ENCODE measurements around the gene HGD. TPM values are rescaled to one million over a fixed set of nuclear protein-coding genes. Genes with fewer than 3 reads are reported as not detected.

Gene HGD
- total and polyA plus RNA-seq, 2 experiments from 2014 or later: not detected

GRCh38 chr3:120604784-120605183 lies 77.3 kb downstream of the HGD start:
- H3K27ac ChIP-seq: no peak overlapping the region
- no peak for DNase-seq (ENCODE audit: low read depth in 1 of 2, low spot score in 1 of 2)

GRCh38 chr3:120604382-120604781 lies 77.7 kb downstream of the HGD start:
- Histone ChIP-seq H3K36me3 (peaks cover 8% of the 10 kb centered on the region), H3K27me3 (no peaks in the 10 kb centered on the region), H3K4me3 (no peak overlapping the region), H3K9me3 (ENCODE audit: low read depth) (no peaks in the 10 kb centered on the region), H3K27ac (no peak overlapping the region), H3K4me1 (ENCODE audit: low read depth) (peaks cover 11% of the 10 kb centered on the region)
- no peak for TF ChIP-seq CTCF (IDR thresholded peaks at IDR 0.05; ENCODE audit: low read depth, low read length)
- DNase-seq (ENCODE audit: low read depth in 1 of 2, low spot score in 1 of 2): no peak

More at GRCh38 chr3:120604784-120605183, 77.3 kb downstream of the HGD start:
- H3K36me3 ChIP-seq: peaks cover 8% of the 10 kb centered on the region
- no peaks in the 10 kb centered on the region for H3K27me3 ChIP-seq
- peaks cover 8% of the 10 kb centered on the region for H3K4me1 ChIP-seq (ENCODE audit: low read depth)
- no peak overlapping the region for H3K4me3 ChIP-seq
- TF ChIP-seq CTCF (IDR thresholded peaks at IDR 0.05; ENCODE audit: low read depth, low read length): no peak
- no peaks in the 10 kb centered on the region for H3K9me3 ChIP-seq (ENCODE audit: low read depth)

GRCh38 chr3:120602682-120603081 lies 79.4 kb downstream of the HGD start:
- Histone ChIP-seq H3K27me3 (no peaks in the 10 kb centered on the region), H3K27ac (peak overlapping the region; percentile 51), H3K36me3 (peaks cover 12% of the 10 kb centered on the region), H3K9me3 (ENCODE audit: low read depth) (no peaks in the 10 kb centered on the region), H3K4me1 (ENCODE audit: low read depth) (peaks cover 16% of the 10 kb centered on the region), H3K4me3 (no peak overlapping the region)
- no peak for TF ChIP-seq CTCF (IDR thresholded peaks at IDR 0.05; ENCODE audit: low read depth, low read length)
- no peak for DNase-seq (ENCODE audit: low read depth in 1 of 2, low spot score in 1 of 2)

GRCh38 chr3:120601554-120601953 lies 80.5 kb downstream of the HGD start:
- Histone ChIP-seq H3K9me3 (ENCODE audit: low read depth) (no peaks in the 10 kb centered on the region), H3K27me3 (no peaks in the 10 kb centered on the region), H3K36me3 (peaks cover 12% of the 10 kb centered on the region), H3K4me3 (no peak overlapping the region), H3K4me1 (ENCODE audit: low read depth) (peaks cover 22% of the 10 kb centered on the region), H3K27ac (peak overlapping the region; percentile 78)
- DNase-seq (ENCODE audit: low read depth in 1 of 2, low spot score in 1 of 2): no peak
- no peak for TF ChIP-seq CTCF (IDR thresholded peaks at IDR 0.05; ENCODE audit: low read depth, low read length)

GRCh38 chr3:120599211-120599610 lies 82.8 kb downstream of the HGD start:
- Histone ChIP-seq H3K4me1 (ENCODE audit: low read depth) (peaks cover 22% of the 10 kb centered on the region), H3K9me3 (ENCODE audit: low read depth) (no peaks in the 10 kb centered on the region), H3K36me3 (peaks cover 12% of the 10 kb centered on the region), H3K4me3 (no peak overlapping the region), H3K27me3 (no peaks in the 10 kb centered on the region), H3K27ac (peak overlapping the region; percentile 70)
- TF ChIP-seq CTCF (IDR thresholded peaks at IDR 0.05; ENCODE audit: low read depth, low read length): no peak
- DNase-seq (ENCODE audit: low read depth in 1 of 2, low spot score in 1 of 2): no peak

Measured in cardiac muscle cell (in vitro differentiated cells and primary cell).